GM12878 (cell line): ENCODE measurements around the gene MAP4K4. TPM values are rescaled to one million over a fixed set of nuclear protein-coding genes. Genes with fewer than 3 reads are reported as not detected.

ENCODE experiments used
- ATAC-seq: fragments of 200-7000 bp; cut with Tn5 transposase; 3 replicates; pipeline ENCODE4 v1.9.1; 2020; ENCODE audit warnings: mild to moderate bottlenecking, moderate library complexity
- BruUV-seq: library from RNA; stranded (reverse); fragments of 400-500 nt; replicated peaks from 2 replicates; lab custom pipeline; 2021; lab: Mats Ljungman, UMichigan
- CTCF ChIA-PET: fragments of 300-600 bp; sonication (Branson Sonifier 250); formaldehyde crosslinking; extraction: SDS; loops from one replicate; lab custom pipeline; 2021; ENCODE audit warnings: inconsistent platforms; lab: Yijun Ruan, JAX
- POLR2A ChIA-PET: fragments of 350-600 bp; formaldehyde crosslinking; extraction: SDS; loops from one replicate; lab custom pipeline; 2021; ENCODE audit warnings: inconsistent platforms; lab: Charles Lee
- RAD21 ChIA-PET: fragments of 300-600 bp; sonication (Branson Sonifier 250); formaldehyde crosslinking; loops from one replicate; lab custom pipeline; 2023; ENCODE audit warnings: antibody characterized with exemption; ENCODE audit not compliant: unreplicated experiment; lab: Charles Lee
- SMC1A ChIA-PET: fragments of 300-600 bp; sonication (Branson Sonifier 250); formaldehyde crosslinking; loops from one replicate; lab custom pipeline; 2023; ENCODE audit not compliant: unreplicated experiment, uncharacterized antibody; lab: Charles Lee
- DNase-seq: peaks from one replicate; pipeline ENCODE4 v3.0.0-alpha.2; 2011; ENCODE audit warnings: low read depth, low spot score
- FAIRE-seq: peaks from 3 replicates; lab custom pipeline; 2011; peaks lifted over from hg19 to GRCh38; lab: Jason Lieb, UNC
- H2AFZ ChIP-seq: 2 replicates; pipeline ENCODE4 v1.6.0; 2011; ENCODE audit warnings: low read depth, low read length, control low read depth; ENCODE audit not compliant: control insufficient read depth
- H3K27ac ChIP-seq: 2 replicates; pipeline ENCODE4 v1.5.1; 2011; ENCODE audit warnings: control low read depth; ENCODE audit not compliant: control insufficient read depth, insufficient read depth
- H3K27me3 ChIP-seq, 2 experiments: replicated peaks in 1 of 2; 2 replicates each; pipeline versions ENCODE4 v1.6.0 to v1.6.1; 2011; ENCODE audit warnings: low read length in 1 of 2; ENCODE audit not compliant: control insufficient read depth in 2 of 2, insufficient read depth in 2 of 2
- H3K36me3 ChIP-seq, 2 experiments: 2 replicates each; pipeline ENCODE4 v1.5.1; 2011; ENCODE audit warnings: low read length in 1 of 2; ENCODE audit not compliant: control insufficient read depth in 2 of 2, insufficient read depth in 2 of 2
- H3K4me1 ChIP-seq: 2 replicates; pipeline ENCODE4 v1.6.1; 2011; ENCODE audit warnings: mild to moderate bottlenecking, low read length, moderate library complexity, mixed read lengths; ENCODE audit not compliant: control insufficient read depth, insufficient read depth
- H3K4me2 ChIP-seq: 2 replicates; pipeline ENCODE4 v1.6.0; 2011; ENCODE audit warnings: control low read depth; ENCODE audit not compliant: control insufficient read depth, insufficient read depth
- H3K4me3 ChIP-seq: fragments of 200-600 bp; sonication (generic); 2 replicates; pipeline ENCODE4 v1.5.1; 2016
- H3K79me2 ChIP-seq: 2 replicates; pipeline ENCODE4 v1.6.0; 2011; ENCODE audit warnings: low read length; ENCODE audit not compliant: control insufficient read depth, insufficient read depth
- H3K9ac ChIP-seq: 2 replicates; pipeline ENCODE4 v1.8.0; 2011; ENCODE audit warnings: low read length, control low read depth, mixed read lengths; ENCODE audit not compliant: control insufficient read depth, insufficient read depth
- H3K9me3 ChIP-seq: replicated peaks from 3 replicates; pipeline ENCODE4 v1.5.1; 2011; ENCODE audit warnings: mild to moderate bottlenecking, low read length; ENCODE audit not compliant: control insufficient read depth, insufficient read depth
- H4K20me1 ChIP-seq: 2 replicates; pipeline ENCODE4 v1.6.0; 2011; ENCODE audit not compliant: control insufficient read depth, insufficient read depth
- BHLHE40 ChIP-seq, 2 experiments: fragments of 450-650 bp in 1 of 2; IDR thresholded peaks; 2 replicates each; pipeline ENCODE4 v1.6.1; 2011 to 2017; ENCODE audit warnings: low read depth in 2 of 2, borderline replicate concordance in 1 of 2, improper control_type of control experiment in 1 of 2, low read length in 1 of 2, mild to moderate bottlenecking in 1 of 2
- POLR2AphosphoS2 ChIP-seq: IDR thresholded peaks from 2 replicates; pipeline ENCODE4 v1.6.1; 2011; ENCODE audit warnings: low read depth, mild to moderate bottlenecking, low read length, improper control_type of control experiment, moderate library complexity
- WGBS: methylation state at CpG from one replicate; pipeline ENCODE4 v1.1.6; 2016; ENCODE audit warnings: low lambda C conversion rate; ENCODE audit not compliant: insufficient replicate concordance, insufficient coverage; ENCODE audit errors: missing lambda C conversion rate; 5-methylcytosine and 5-hydroxymethylcytosine counted together
- in situ Hi-C: fragments of 300-500 bp; cut with MboI; formaldehyde crosslinking; loops from 9 replicates; pipeline ENCODE4 v1.14.3; 2018; ENCODE audit warnings: mixed read lengths
- intact Hi-C: fragments of 100-400 bp; cut with micrococcal nuclease; formaldehyde crosslinking; loops from one replicate; pipeline ENCODE4 v1.14.2; 2022; ENCODE audit not compliant: unreplicated experiment
- polyA plus RNA-seq, 11 experiments: library from polyadenylated mRNA; depleted of rRNA in 4 of 11; unstranded in 6 of 11; stranded (reverse) in 5 of 11; fragments of >200 nt; fragmentation: Nextera tagmentation in 4 of 11; fragmentation: Illumina TruSeq in 1 of 11; extraction: Ambion mirVana in 4 of 11; extraction: Trizol in 1 of 11; gene quantifications; 1 replicate in 1 of 11; 2 replicates in 10 of 11; pipeline versions ENCODE4 v1.2.1 to v1.2.3, GENCODE V29; 2011 to 2016; ENCODE audit warnings: inconsistent platforms in 2 of 11, missing spikeins in 2 of 11, low read depth in 1 of 11
- total RNA-seq, 4 experiments: library from RNA; depleted of rRNA in 3 of 4; stranded (reverse); fragments of >200 nt in 3 of 4; fragmentation: Illumina TruSeq in 1 of 4; extraction: Trizol in 1 of 4; gene quantifications; 2 replicates each; pipeline versions ENCODE4 v1.2.1 to v1.2.3, GENCODE V29; 2013 to 2021
- TF ChIP-seq, protein P1 (sequence below): fragments of 450-650 bp; IDR thresholded peaks from 2 replicates; pipeline ENCODE4 v1.6.1; 2017; ENCODE audit warnings: antibody characterized with exemption, mild to moderate bottlenecking, moderate library complexity

MAP4K4 gene
- total and polyA plus RNA-seq, 10 of the 15 experiments (the other 5 are each of a cell fraction or from before 2014, with no cell fraction given), result 1.9 to 50.4 (median 9.7) TPM

DNA sequence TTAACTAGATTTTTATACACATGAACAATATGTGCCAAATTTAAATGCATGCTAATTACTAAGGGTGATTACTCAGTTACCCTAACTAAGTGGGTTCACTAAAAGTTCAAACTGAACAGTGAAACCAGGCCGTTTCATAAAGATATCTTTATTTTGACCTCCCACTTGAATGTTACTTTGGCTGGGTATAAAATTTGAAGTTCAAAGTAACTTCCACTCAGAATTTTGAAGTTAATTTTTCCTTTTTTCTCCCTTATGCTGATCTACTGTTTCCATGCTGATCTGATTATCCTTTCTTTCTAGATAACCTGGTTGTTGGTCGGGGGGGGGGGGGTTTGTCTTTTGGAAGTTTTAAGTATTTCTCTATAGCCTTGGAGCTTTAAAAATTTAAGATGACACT is 25.5 kb upstream of the MAP4K4 start:
- in situ Hi-C loops, result no loop called here

More for the DNA sequence above, 25.5 kb upstream of the MAP4K4 start:
- no TSS peak for BruUV-seq
- Histone ChIP-seq H3K4me2 (no peak overlapping the region), H3K9ac (no peak overlapping the region), H2AFZ (no peak overlapping the region), H3K9me3 (peaks cover 4% of the 10 kb centered on the region; the same call in 1 of the 3 replicates), H4K20me1 (no peaks in the 10 kb centered on the region), H3K27ac (no peak overlapping the region), H3K4me1 (no peaks in the 10 kb centered on the region), H3K27me3 (no peaks in the 10 kb centered on the region), H3K4me3 (no peak overlapping the region), H3K79me2 (no peaks in the 10 kb centered on the region), H3K36me3 (no peaks in the 10 kb centered on the region)
- ChIA-PET POLR2A (interaction anchor here (0.6 kb wide), 1 partner anchor 52 kb away, joined by 7 read pairs; no protein-coding TSS in a partner anchor), SMC1A (interaction anchor here (0.6 to 1.5 kb wide), 2 partner anchors 26 to 254 kb away, joined by 3 to 4 read pairs; no protein-coding TSS in a partner anchor), RAD21 (no interaction called here), CTCF (no interaction called here)
- FAIRE-seq, result no peak
- intact Hi-C loops, result no loop called here
- no peak for ATAC-seq
- 0% methylated on average over 2 of the region's 2 CpGs for WGBS
- no peak for TF ChIP-seq BHLHE40 (IDR thresholded peaks at IDR 0.05; ENCODE audit: borderline replicate concordance in 1 of 2, low read depth in 2 of 2, low read length in 1 of 2)
- TF ChIP-seq, protein P1, sequence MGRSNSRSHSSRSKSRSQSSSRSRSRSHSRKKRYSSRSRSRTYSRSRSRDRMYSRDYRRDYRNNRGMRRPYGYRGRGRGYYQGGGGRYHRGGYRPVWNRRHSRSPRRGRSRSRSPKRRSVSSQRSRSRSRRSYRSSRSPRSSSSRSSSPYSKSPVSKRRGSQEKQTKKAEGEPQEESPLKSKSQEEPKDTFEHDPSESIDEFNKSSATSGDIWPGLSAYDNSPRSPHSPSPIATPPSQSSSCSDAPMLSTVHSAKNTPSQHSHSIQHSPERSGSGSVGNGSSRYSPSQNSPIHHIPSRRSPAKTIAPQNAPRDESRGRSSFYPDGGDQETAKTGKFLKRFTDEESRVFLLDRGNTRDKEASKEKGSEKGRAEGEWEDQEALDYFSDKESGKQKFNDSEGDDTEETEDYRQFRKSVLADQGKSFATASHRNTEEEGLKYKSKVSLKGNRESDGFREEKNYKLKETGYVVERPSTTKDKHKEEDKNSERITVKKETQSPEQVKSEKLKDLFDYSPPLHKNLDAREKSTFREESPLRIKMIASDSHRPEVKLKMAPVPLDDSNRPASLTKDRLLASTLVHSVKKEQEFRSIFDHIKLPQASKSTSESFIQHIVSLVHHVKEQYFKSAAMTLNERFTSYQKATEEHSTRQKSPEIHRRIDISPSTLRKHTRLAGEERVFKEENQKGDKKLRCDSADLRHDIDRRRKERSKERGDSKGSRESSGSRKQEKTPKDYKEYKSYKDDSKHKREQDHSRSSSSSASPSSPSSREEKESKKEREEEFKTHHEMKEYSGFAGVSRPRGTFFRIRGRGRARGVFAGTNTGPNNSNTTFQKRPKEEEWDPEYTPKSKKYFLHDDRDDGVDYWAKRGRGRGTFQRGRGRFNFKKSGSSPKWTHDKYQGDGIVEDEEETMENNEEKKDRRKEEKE, result no peak
- TF ChIP-seq POLR2AphosphoS2, result no peak
- DNase-seq, result no peak
